ENCODE data around the gene CLIC4. TPM values are rescaled to one million over a fixed set of nuclear protein-coding genes. Genes with fewer than 3 reads are reported as not detected.

Gene CLIC4
- polyA plus RNA-seq, 1 experiment: 561 TPM

- POLR2A ChIA-PET: no interaction called here
- Histone ChIP-seq H3K27me3 (ENCODE audit: control insufficient read depth, insufficient read depth, low read length) (peaks cover 32% of the 10 kb centered on the region), H3K9me3 (ENCODE audit: control insufficient read depth, insufficient read depth, low read length) (no peaks in the 10 kb centered on the region), H3K4me3 (ENCODE audit: low read depth, low read length) (no peak overlapping the region), H3K27ac (ENCODE audit: low read depth, low read length) (no peak overlapping the region)
- CTCF ChIA-PET: no interaction called here
- no peak for DNase-seq (ENCODE audit: low read depth, low spot score)
- TF ChIP-seq, protein P1, sequence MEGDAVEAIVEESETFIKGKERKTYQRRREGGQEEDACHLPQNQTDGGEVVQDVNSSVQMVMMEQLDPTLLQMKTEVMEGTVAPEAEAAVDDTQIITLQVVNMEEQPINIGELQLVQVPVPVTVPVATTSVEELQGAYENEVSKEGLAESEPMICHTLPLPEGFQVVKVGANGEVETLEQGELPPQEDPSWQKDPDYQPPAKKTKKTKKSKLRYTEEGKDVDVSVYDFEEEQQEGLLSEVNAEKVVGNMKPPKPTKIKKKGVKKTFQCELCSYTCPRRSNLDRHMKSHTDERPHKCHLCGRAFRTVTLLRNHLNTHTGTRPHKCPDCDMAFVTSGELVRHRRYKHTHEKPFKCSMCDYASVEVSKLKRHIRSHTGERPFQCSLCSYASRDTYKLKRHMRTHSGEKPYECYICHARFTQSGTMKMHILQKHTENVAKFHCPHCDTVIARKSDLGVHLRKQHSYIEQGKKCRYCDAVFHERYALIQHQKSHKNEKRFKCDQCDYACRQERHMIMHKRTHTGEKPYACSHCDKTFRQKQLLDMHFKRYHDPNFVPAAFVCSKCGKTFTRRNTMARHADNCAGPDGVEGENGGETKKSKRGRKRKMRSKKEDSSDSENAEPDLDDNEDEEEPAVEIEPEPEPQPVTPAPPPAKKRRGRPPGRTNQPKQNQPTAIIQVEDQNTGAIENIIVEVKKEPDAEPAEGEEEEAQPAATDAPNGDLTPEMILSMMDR (IDR thresholded peaks at IDR 0.05; ENCODE audit: low read depth, low read length): no peak
These were observed 120.3 kb downstream of the CLIC4 start for GRCh38 chr1:24865587-24865986.

- no peak for DNase-seq (ENCODE audit: low read depth, low spot score)
- TF ChIP-seq, protein P1 (IDR thresholded peaks at IDR 0.05; ENCODE audit: low read depth, low read length): no peak
- no peak overlapping the region for H3K27ac ChIP-seq (ENCODE audit: low read depth, low read length)
- CTCF ChIA-PET: interaction anchor here (0.7 kb wide), 1 partner anchor 234 kb away, joined by 3 read pairs; no protein-coding TSS in a partner anchor
- H3K4me3 ChIP-seq (ENCODE audit: low read depth, low read length): no peak overlapping the region
- H3K27me3 ChIP-seq (ENCODE audit: control insufficient read depth, insufficient read depth, low read length): peaks cover 28% of the 10 kb centered on the region
- H3K9me3 ChIP-seq (ENCODE audit: control insufficient read depth, insufficient read depth, low read length): no peaks in the 10 kb centered on the region
- POLR2A ChIA-PET: no interaction called here
These were observed 121.2 kb downstream of the CLIC4 start for GRCh38 chr1:24866211-24867083.

DNA sequence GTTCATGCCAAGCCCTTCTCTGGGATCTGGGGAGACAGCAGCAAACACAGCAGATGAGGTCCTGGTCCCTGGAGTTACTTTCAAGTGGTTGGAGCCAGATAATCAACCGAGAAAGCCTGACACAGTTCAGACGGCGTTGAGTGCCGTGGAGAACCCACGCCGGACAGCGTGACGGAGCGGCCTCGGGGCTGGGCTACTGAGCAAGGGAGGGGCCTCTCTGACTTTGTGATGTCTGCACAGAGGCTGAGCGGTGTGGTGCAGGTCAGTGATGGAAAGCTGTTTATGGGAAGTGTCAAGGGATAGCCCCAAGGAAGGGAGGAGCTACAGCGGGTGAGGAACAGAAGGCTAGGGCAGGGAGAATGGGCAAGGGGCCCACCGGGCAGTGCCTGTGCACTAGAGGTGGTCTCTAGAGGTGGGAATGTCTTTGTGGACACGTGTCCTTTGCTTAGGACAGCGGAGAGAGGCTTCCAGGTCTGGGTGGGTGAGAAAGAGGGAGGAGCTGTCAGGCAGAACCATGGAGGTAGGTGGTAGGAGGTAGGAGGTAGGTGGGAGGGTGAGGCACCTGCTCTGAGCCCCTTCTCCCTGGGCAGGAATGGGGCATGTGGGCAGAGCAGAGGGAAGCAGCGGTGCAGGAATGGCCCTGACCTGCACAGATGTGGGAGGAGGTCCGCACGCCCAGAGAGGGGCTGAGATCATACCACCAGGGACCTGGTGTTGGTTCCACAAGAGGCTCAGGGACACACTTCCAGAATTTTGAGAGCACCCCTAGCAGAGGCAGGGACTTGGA, 122.0 kb downstream of the CLIC4 start:
- Histone ChIP-seq H3K27ac (ENCODE audit: low read depth, low read length) (no peak overlapping the region), H3K9me3 (ENCODE audit: control insufficient read depth, insufficient read depth, low read length) (no peaks in the 10 kb centered on the region), H3K27me3 (ENCODE audit: control insufficient read depth, insufficient read depth, low read length) (peaks cover 28% of the 10 kb centered on the region), H3K4me3 (ENCODE audit: low read depth, low read length) (no peak overlapping the region)
- CTCF ChIA-PET: no interaction called here
- DNase-seq (ENCODE audit: low read depth, low spot score): no peak
- POLR2A ChIA-PET: interaction anchor here (0.6 kb wide), 1 partner anchor 511 kb away, joined by 3 read pairs; no protein-coding TSS in a partner anchor
- TF ChIP-seq, protein P1 (IDR thresholded peaks at IDR 0.05; ENCODE audit: low read depth, low read length): no peak

- TF ChIP-seq, protein P1 (IDR thresholded peaks at IDR 0.05; ENCODE audit: low read depth, low read length): no peak
- ChIA-PET POLR2A (no interaction called here), CTCF (interaction anchor here (0.6 kb wide), 1 partner anchor 224 kb away, joined by 3 read pairs; no protein-coding TSS in a partner anchor)
- peaks cover 32% of the 10 kb centered on the region for H3K27me3 ChIP-seq (ENCODE audit: control insufficient read depth, insufficient read depth, low read length)
- DNase-seq (ENCODE audit: low read depth, low spot score): no peak
- H3K9me3 ChIP-seq (ENCODE audit: control insufficient read depth, insufficient read depth, low read length): no peaks in the 10 kb centered on the region
- H3K27ac ChIP-seq (ENCODE audit: low read depth, low read length): no peak overlapping the region
- no peak overlapping the region for H3K4me3 ChIP-seq (ENCODE audit: low read depth, low read length)
These were observed 123.0 kb downstream of the CLIC4 start for GRCh38 chr1:24868016-24868875.

All from AG04450 (cell line).